Peyer's patch (tissue), 4 donors: ENCODE data around the gene CCDC197. TPM values are rescaled to one million over a fixed set of nuclear protein-coding genes. Genes with fewer than 3 reads are reported as not detected.

Experiments used
- DNase-seq, 3 donors: peaks; one replicate each; pipeline ENCODE4 v3.0.0-alpha.2; 2017 to 2019
- H3K27ac ChIP-seq, 4 donors: fragments of 200-600 bp; sonication (generic); one replicate each; pipeline ENCODE4 v1.5.1; 2016 to 2019
- H3K27me3 ChIP-seq, 2 donors: fragments of 200-600 bp; sonication (generic); one replicate each; pipeline ENCODE4 v1.5.1; 2019
- H3K36me3 ChIP-seq, 3 donors: fragments of 200-600 bp; sonication (generic); one replicate each; pipeline ENCODE4 v1.5.1; 2016 to 2019
- H3K4me1 ChIP-seq, 4 donors: fragments of 200-600 bp; sonication (generic); one replicate each; pipeline ENCODE4 v1.5.1; 2016 to 2019
- H3K4me3 ChIP-seq, 4 donors: fragments of 200-600 bp; sonication (generic); 1 replicate in 3 of 4; 2 replicates in 1 of 4; pipeline ENCODE4 v1.5.1; 2016 to 2019; ENCODE audit warnings: mild to moderate bottlenecking in 1 of 4
- H3K9me3 ChIP-seq, 4 donors: fragments of 200-600 bp; sonication (generic); one replicate each; pipeline ENCODE4 v1.5.1; 2016 to 2019; ENCODE audit warnings: mild to moderate bottlenecking in 1 of 4
- CTCF ChIP-seq, 6 experiments: fragments of 450-650 bp in 4 of 6; fragments of 200-600 bp in 2 of 6; sonication (generic) in 1 of 6; IDR thresholded peaks; one replicate each; pipeline ENCODE4 v1.5.1; 2017 to 2019; ENCODE audit warnings: antibody characterized with exemption in 6 of 6, mild to moderate bottlenecking in 3 of 6, moderate library complexity in 1 of 6
- POLR2A ChIP-seq, 2 donors: fragments of 450-650 bp; IDR thresholded peaks; one replicate each; pipeline ENCODE4 v1.5.1; 2017; ENCODE audit warnings: antibody characterized with exemption in 2 of 2, mild to moderate bottlenecking in 2 of 2, moderate library complexity in 2 of 2
- total RNA-seq, 4 donors: library from RNA; depleted of rRNA; stranded (reverse); fragments of >200 nt; gene quantifications; one replicate each; pipeline ENCODE4 v1.1.0, GENCODE V29; 2016

The CCDC197 gene
- total RNA-seq, 4 donors from 2014 or later = not detected

GRCh38 chr14:94014382-94014781 is 17.3 kb downstream of the CCDC197 start:
- no peaks in the 10 kb centered on the region for H3K27me3 ChIP-seq
- no peak overlapping the region for H3K27ac ChIP-seq
- TF ChIP-seq POLR2A (IDR thresholded peaks at IDR 0.05) (no peak), CTCF (IDR thresholded peaks at IDR 0.05) (no peak)
- no peak overlapping the region for H3K4me3 ChIP-seq
- H3K4me1 ChIP-seq = no peaks in the 10 kb centered on the region
- H3K9me3 ChIP-seq = no peaks in the 10 kb centered on the region
- DNase-seq = no peak
- no peaks in the 10 kb centered on the region for H3K36me3 ChIP-seq

- Histone ChIP-seq H3K4me1 (no peaks in the 10 kb centered on the region), H3K27me3 (no peaks in the 10 kb centered on the region), H3K9me3 (no peaks in the 10 kb centered on the region), H3K27ac (no peak overlapping the region), H3K4me3 (no peak overlapping the region), H3K36me3 (no peaks in the 10 kb centered on the region)
- no peak for TF ChIP-seq POLR2A (IDR thresholded peaks at IDR 0.05)
- no peak for TF ChIP-seq CTCF (IDR thresholded peaks at IDR 0.05)
- no peak for DNase-seq
Observed at GRCh38 chr14:94015223-94015622, 18.1 kb downstream of the CCDC197 start.

- no peaks in the 10 kb centered on the region for H3K27me3 ChIP-seq
- DNase-seq = no peak
- no peaks in the 10 kb centered on the region for H3K36me3 ChIP-seq
- no peak overlapping the region for H3K27ac ChIP-seq
- no peaks in the 10 kb centered on the region for H3K9me3 ChIP-seq
- no peak overlapping the region for H3K4me3 ChIP-seq
- TF ChIP-seq CTCF (IDR thresholded peaks at IDR 0.05) (no peak), POLR2A (IDR thresholded peaks at IDR 0.05) (no peak)
- H3K4me1 ChIP-seq = no peaks in the 10 kb centered on the region
Observed at GRCh38 chr14:94016446-94016976, 19.4 kb downstream of the CCDC197 start.

GRCh38 chr14:94018308-94018707 is 21.2 kb downstream of the CCDC197 start:
- TF ChIP-seq CTCF (IDR thresholded peaks at IDR 0.05) = no peak
- no peak for TF ChIP-seq POLR2A (IDR thresholded peaks at IDR 0.05)
- H3K27ac ChIP-seq = no peak overlapping the region
- no peak for DNase-seq
- no peaks in the 10 kb centered on the region for H3K4me1 ChIP-seq
- H3K9me3 ChIP-seq = no peaks in the 10 kb centered on the region
- no peaks in the 10 kb centered on the region for H3K36me3 ChIP-seq
- no peak overlapping the region for H3K4me3 ChIP-seq
- H3K27me3 ChIP-seq = no peaks in the 10 kb centered on the region

- Histone ChIP-seq H3K36me3 (no peaks in the 10 kb centered on the region), H3K4me1 (no peaks in the 10 kb centered on the region), H3K27ac (no peak overlapping the region), H3K27me3 (no peaks in the 10 kb centered on the region), H3K9me3 (no peaks in the 10 kb centered on the region), H3K4me3 (no peak overlapping the region)
- DNase-seq = no peak
- TF ChIP-seq CTCF (IDR thresholded peaks at IDR 0.05) (no peak), POLR2A (IDR thresholded peaks at IDR 0.05) (no peak)
Observed at GRCh38 chr14:94019329-94019728, 22.2 kb downstream of the CCDC197 start.

- no peak overlapping the region for H3K27ac ChIP-seq
- H3K4me1 ChIP-seq = no peaks in the 10 kb centered on the region
- H3K4me3 ChIP-seq = no peak overlapping the region
- no peak for TF ChIP-seq CTCF (IDR thresholded peaks at IDR 0.05)
- no peak for DNase-seq
- no peaks in the 10 kb centered on the region for H3K9me3 ChIP-seq
- H3K36me3 ChIP-seq = no peaks in the 10 kb centered on the region
- no peaks in the 10 kb centered on the region for H3K27me3 ChIP-seq
Observed at GRCh38 chr14:94020267-94020666, 23.2 kb downstream of the CCDC197 start.
